ENCODE results near the gene TMEM150B. TPM values are rescaled to one million over a fixed set of nuclear protein-coding genes. Genes with fewer than 3 reads are reported as not detected.

TMEM150B gene
- total and polyA plus RNA-seq, 2 of the 13 experiments (the other 11 are each of a cell fraction or from before 2014, with no cell fraction given): 1.3 to 1.8 TPM

DNA sequence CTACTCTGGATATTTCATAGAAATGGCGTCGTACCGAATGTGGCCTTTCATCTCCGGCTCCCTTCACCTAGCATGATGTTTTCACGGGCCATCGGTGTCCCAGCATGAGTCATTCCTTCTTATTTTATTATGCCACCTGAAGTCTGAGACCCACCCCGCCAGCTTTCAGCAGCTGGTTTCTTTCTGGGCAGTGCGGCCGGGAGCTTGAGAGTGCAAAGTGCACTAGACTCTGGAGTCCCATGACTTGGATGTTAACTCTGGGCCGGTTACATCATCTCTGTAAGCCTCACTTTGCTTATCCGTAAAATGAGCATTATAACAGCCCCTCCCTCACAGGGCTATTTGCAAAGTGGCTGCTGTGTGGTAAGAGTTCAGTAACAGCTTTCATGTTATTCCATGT lies 8.7 kb upstream of the TMEM150B start (continued):
- TF ChIP-seq ZNF615 (CRISPR knock-in tag; IDR thresholded peaks at IDR 0.05; ENCODE audit: borderline replicate concordance): no peak
- TF ChIP-seq, protein P1, sequence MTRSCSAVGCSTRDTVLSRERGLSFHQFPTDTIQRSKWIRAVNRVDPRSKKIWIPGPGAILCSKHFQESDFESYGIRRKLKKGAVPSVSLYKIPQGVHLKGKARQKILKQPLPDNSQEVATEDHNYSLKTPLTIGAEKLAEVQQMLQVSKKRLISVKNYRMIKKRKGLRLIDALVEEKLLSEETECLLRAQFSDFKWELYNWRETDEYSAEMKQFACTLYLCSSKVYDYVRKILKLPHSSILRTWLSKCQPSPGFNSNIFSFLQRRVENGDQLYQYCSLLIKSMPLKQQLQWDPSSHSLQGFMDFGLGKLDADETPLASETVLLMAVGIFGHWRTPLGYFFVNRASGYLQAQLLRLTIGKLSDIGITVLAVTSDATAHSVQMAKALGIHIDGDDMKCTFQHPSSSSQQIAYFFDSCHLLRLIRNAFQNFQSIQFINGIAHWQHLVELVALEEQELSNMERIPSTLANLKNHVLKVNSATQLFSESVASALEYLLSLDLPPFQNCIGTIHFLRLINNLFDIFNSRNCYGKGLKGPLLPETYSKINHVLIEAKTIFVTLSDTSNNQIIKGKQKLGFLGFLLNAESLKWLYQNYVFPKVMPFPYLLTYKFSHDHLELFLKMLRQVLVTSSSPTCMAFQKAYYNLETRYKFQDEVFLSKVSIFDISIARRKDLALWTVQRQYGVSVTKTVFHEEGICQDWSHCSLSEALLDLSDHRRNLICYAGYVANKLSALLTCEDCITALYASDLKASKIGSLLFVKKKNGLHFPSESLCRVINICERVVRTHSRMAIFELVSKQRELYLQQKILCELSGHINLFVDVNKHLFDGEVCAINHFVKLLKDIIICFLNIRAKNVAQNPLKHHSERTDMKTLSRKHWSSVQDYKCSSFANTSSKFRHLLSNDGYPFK (CRISPR knock-in tag; IDR thresholded peaks at IDR 0.05; ENCODE audit: borderline replicate concordance): peak; percentile 66; the same call in 1 of the 2 replicates
- TF ChIP-seq NCOA2 (CRISPR knock-in tag; IDR thresholded peaks at IDR 0.05): peak; percentile 50; the same call in 1 of the 2 replicates
- no peak for TF ChIP-seq ZSCAN12 (CRISPR knock-in tag; IDR thresholded peaks at IDR 0.05)
- TF ChIP-seq KMT2A (CRISPR knock-in tag; IDR thresholded peaks at IDR 0.05): no peak
- TF ChIP-seq, protein P2, sequence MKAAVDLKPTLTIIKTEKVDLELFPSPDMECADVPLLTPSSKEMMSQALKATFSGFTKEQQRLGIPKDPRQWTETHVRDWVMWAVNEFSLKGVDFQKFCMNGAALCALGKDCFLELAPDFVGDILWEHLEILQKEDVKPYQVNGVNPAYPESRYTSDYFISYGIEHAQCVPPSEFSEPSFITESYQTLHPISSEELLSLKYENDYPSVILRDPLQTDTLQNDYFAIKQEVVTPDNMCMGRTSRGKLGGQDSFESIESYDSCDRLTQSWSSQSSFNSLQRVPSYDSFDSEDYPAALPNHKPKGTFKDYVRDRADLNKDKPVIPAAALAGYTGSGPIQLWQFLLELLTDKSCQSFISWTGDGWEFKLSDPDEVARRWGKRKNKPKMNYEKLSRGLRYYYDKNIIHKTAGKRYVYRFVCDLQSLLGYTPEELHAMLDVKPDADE (CRISPR knock-in tag; IDR thresholded peaks at IDR 0.05): no peak
- TF ChIP-seq MEIS1 (CRISPR knock-in tag; IDR thresholded peaks at IDR 0.05; ENCODE audit: borderline replicate concordance): no peak
- TF ChIP-seq ZNF33A (CRISPR knock-in tag; IDR thresholded peaks at IDR 0.05; ENCODE audit: borderline replicate concordance): no peak
- TF ChIP-seq IRF2 (CRISPR knock-in tag; IDR thresholded peaks at IDR 0.05): peak; percentile 68
- TF ChIP-seq ZNF160 (CRISPR knock-in tag; IDR thresholded peaks at IDR 0.05): no peak
- TF ChIP-seq, protein P3, sequence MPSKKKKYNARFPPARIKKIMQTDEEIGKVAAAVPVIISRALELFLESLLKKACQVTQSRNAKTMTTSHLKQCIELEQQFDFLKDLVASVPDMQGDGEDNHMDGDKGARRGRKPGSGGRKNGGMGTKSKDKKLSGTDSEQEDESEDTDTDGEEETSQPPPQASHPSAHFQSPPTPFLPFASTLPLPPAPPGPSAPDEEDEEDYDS (CRISPR knock-in tag; IDR thresholded peaks at IDR 0.05): peak; percentile 20; the same call in 1 of the 2 replicates
- TF ChIP-seq, protein P4, sequence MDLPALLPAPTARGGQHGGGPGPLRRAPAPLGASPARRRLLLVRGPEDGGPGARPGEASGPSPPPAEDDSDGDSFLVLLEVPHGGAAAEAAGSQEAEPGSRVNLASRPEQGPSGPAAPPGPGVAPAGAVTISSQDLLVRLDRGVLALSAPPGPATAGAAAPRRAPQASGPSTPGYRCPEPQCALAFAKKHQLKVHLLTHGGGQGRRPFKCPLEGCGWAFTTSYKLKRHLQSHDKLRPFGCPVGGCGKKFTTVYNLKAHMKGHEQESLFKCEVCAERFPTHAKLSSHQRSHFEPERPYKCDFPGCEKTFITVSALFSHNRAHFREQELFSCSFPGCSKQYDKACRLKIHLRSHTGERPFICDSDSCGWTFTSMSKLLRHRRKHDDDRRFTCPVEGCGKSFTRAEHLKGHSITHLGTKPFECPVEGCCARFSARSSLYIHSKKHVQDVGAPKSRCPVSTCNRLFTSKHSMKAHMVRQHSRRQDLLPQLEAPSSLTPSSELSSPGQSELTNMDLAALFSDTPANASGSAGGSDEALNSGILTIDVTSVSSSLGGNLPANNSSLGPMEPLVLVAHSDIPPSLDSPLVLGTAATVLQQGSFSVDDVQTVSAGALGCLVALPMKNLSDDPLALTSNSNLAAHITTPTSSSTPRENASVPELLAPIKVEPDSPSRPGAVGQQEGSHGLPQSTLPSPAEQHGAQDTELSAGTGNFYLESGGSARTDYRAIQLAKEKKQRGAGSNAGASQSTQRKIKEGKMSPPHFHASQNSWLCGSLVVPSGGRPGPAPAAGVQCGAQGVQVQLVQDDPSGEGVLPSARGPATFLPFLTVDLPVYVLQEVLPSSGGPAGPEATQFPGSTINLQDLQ (CRISPR knock-in tag; IDR thresholded peaks at IDR 0.05): no peak
- TF ChIP-seq TEAD2 (CRISPR knock-in tag; IDR thresholded peaks at IDR 0.05): no peak
- TF ChIP-seq, protein P5, sequence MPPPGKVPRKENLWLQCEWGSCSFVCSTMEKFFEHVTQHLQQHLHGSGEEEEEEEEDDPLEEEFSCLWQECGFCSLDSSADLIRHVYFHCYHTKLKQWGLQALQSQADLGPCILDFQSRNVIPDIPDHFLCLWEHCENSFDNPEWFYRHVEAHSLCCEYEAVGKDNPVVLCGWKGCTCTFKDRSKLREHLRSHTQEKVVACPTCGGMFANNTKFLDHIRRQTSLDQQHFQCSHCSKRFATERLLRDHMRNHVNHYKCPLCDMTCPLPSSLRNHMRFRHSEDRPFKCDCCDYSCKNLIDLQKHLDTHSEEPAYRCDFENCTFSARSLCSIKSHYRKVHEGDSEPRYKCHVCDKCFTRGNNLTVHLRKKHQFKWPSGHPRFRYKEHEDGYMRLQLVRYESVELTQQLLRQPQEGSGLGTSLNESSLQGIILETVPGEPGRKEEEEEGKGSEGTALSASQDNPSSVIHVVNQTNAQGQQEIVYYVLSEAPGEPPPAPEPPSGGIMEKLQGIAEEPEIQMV (CRISPR knock-in tag; IDR thresholded peaks at IDR 0.05; ENCODE audit: low read depth): no peak
- no peak for TF ChIP-seq MLLT10 (CRISPR knock-in tag; IDR thresholded peaks at IDR 0.05)
- TF ChIP-seq ZNF510 (CRISPR knock-in tag; IDR thresholded peaks at IDR 0.05; ENCODE audit: low read depth): no peak
- TF ChIP-seq MAFK (conservative IDR thresholded peaks at IDR 0.05 in 1 of 2, IDR thresholded peaks at IDR 0.05 in 1 of 2; ENCODE audit: low read length in 2 of 2): no peak
- TF ChIP-seq CREM (IDR thresholded peaks at IDR 0.05): peak; percentile 58
- TF ChIP-seq CREM (CRISPR knock-in tag; IDR thresholded peaks at IDR 0.05): no peak
- TF ChIP-seq, protein P6, sequence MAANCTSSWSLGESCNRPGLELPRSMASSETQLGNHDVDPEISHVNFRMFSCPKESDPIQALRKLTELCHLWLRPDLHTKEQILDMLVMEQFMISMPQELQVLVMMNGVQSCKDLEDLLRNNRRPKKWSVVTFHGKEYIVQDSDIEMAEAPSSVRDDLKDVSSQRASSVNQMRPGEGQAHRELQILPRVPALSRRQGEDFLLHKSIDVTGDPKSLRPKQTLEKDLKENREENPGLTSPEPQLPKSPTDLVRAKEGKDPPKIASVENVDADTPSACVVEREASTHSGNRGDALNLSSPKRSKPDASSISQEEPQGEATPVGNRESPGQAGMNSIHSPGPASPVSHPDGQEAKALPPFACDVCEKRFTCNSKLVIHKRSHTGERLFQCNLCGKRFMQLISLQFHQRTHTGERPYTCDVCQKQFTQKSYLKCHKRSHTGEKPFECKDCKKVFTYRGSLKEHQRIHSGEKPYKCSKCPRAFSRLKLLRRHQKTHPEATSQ (CRISPR knock-in tag; IDR thresholded peaks at IDR 0.05; ENCODE audit: borderline replicate concordance): 0 out of 2 replicates have a peak, but pooled peaks have one; percentile 61
- TF ChIP-seq HOXA5 (CRISPR knock-in tag; IDR thresholded peaks at IDR 0.05): no peak

All from HepG2 (cell line).